Measurements from ENCODE around the gene B3GLCT.
"Not testable (repeated sequence)": the region's sequence is repeated elsewhere in the genome, so short reads cannot be mapped to it uniquely, and the experiment has no call there.

The B3GLCT gene

DNA sequence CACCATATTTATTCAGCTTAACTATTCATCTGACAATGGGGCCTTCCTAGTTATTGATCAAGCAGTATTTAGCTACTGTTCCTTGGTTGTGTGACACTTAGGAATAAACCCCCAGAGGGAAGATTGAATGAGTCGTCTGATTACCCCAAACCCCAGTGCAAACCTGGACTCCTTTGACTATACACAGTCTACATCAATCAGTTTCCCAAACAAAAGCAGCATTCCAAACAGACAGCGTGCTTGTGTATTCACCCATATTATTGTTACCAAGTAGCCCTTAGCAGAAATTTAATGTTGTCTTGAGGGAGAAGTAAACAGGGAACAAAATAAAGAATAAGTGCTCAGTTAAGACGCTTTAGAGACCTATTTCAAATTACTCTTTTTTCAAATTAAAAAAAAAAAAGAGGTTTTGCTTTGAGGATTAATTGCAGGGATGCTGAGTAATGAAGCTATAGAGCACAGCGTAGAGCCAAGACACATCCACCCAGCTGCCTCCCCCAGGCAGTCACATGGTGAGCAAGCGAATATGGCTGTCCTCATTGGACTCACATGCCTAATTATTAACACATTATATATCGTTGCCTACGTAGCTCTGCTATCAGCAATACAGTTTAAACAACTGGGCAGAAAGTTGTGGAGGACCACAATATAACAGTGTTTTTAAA is 14.7 kb upstream of the B3GLCT start:
- DNase-seq: no peak

DNA sequence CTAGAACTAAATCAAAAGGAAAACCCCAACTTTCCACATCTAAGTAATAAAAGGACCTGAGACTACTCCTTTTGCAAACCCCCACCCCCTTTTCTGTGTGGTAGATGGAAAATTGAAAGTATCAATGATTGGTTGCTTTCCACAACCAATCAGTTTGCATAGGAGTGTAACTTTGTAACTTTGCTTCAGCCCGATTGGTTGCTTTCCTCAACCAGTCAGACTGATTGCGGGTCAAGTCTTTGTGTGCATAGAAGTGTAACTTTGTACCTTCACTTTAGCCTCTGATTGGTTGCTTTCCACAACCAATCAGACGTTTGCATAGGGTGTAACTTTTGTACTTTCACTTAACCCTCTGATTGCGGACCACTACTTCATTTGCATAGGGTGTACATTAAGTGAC is 8.0 kb upstream of the B3GLCT start:
- no peak for DNase-seq

DNA sequence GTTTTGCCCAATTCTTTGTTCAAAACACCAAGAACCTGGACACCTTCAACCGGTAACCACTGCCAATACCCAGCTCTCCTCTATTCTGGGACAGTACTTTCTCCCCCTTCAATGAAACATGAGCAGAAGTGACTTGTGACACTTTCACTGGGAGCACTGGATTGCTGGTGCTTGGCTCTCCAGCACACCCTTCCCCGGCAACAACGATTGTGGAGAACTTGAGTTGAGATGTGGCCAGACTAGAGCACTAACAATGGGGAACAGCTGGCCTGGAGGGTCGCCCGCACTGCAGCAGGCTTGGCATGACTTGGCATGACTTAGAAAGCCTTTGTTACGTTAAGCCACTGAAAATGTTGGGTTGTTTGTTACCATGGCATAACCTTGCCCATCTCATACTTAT is 7.5 kb upstream of the B3GLCT start:
- DNase-seq: no peak

DNA sequence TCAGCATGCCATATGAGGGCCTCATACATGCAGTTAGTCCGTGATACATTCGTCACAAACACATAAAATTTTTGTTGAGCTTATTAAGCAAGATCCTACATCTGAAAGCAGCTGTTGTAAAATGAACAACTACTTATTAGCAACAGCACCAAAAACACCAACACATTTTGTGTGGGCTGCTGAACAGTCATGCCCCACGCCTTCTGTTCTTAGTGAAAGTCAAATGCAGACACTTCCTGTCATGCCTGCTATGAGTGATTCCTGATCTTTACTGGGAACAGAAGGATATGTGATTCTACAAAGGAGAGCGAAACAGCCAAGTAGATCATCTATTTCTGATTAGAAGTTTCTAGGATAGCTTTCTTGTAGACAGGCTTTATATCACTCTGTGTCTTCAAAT is 4.2 kb upstream of the B3GLCT start:
- DNase-seq: no peak

DNA sequence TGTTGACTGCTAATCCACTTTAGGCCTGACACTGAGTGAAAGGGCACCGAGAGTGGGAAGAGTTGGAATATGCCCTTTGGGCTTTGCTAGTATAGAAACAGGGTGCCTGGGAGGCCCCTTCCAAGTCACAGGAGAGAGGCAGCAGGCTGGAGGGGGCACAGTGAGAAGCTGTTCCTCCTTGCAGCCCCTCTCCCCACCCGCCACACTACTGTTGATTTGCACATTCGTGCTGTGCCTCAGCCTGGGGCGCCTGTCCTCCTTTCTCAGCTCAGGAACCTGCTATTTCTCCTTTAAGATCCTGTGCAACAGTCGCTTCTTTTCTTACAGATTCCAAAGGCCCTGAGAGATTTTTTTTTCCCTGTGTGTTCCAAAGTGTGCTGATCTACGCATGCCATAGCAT is 2.8 kb upstream of the B3GLCT start:
- DNase-seq: no peak

DNA sequence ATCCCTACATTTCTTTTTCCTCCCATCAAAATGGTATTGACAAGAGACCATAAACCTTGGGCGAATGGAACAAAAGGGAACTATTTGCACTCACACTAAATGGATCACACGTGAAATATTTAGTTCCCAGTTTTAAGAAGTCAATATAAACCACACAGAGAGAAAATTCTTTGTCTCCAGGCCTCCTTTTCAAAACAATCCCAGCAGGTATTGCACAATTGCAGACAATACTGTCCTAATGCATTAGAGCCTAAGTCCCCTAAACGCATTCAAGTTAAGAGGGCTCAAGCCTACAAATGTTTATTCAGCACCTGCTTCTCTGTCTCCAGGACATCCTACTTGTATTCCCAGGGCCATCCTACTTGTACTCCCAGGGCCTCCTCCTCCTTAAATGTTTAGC is 1.3 kb upstream of the B3GLCT start:
- no peak for DNase-seq

DNA sequence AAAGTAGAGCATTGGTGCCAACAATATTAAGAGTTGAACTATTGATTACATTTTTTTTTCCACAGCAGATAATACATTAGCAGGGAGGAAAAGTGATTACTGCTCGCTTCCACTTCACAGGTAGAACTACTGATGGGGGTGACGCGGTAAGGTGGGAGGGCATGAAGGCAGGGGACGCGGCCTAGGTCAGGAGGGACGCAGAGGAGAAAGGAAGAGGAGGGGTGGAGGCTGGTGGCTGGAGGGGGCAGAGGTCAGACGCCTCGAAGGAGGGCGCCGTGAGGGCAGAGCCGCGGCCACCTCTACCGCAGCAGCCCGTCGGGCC is 287 bp upstream of the B3GLCT start:
- no peak for DNase-seq

DNA sequence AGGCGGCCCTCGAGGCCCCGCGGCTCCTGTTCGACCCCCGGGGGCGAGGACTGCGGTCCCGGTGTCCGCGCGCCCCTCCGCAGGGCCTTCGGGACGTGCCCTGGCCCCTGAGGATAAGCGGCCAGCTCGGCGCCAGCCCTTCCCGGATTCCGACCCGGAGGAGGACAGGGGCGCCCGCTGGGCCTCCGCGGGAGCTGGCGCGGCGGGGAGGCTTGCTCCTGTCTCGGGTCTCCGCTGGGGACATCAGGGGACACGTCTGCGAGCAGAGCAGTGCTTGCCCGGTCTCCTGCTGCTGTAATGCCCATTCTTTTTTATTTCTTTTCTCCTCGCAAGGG is 829 bp downstream of the B3GLCT start:
- peak; percentile 24 to 25 for DNase-seq

DNA sequence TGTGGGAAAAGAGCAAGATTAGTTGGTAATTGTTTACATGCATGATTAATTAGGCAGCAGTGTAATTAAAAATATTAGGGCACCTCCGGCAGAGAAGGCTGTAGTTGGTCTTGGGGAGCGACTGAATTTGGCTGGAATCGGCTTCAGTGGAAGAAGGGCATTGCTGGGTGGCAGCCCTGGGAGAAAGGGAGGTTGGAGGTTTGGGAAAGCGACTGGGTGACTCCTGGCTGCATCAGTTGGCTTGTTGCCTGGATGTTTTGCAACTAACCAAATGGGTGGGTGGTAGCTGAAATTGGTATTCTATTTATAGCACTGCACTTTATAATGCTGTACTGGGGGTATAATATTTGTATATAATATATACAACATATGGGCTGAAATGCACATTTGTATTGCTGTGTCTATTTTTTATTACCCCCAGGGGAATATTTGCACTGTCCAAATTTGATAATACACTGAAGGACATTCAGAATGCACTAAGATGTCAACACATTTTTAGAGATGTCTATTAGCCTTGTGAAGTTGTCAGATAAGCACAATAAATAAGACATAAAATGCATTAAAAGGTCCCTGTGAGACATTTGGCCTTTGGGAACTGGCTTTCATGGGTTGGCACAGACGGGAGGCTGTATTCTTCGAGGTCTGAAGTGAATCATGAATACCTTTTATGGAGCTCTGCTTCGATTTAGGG is 1.7 kb downstream of the B3GLCT start:
- no peak for DNase-seq

DNA sequence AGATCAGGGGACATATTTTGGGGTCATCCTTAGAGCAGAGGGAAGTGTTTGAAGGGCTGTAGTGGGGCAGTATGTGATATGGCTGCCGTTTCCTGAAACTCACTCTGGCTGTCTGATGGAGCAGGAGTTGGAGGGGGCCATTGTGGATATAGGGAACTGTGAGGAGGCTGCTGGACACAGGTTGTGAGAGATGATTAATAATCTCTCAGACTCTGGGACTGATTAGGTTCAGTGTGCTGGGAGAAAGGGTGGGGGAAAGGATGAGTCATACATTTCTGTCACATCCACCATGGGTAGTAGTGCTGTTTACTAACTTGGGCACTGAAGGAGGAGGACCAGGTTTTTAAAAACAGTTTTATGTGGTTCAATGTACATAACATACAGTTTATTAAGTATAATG is 4.8 kb downstream of the B3GLCT start:
- no peak for DNase-seq

DNA sequence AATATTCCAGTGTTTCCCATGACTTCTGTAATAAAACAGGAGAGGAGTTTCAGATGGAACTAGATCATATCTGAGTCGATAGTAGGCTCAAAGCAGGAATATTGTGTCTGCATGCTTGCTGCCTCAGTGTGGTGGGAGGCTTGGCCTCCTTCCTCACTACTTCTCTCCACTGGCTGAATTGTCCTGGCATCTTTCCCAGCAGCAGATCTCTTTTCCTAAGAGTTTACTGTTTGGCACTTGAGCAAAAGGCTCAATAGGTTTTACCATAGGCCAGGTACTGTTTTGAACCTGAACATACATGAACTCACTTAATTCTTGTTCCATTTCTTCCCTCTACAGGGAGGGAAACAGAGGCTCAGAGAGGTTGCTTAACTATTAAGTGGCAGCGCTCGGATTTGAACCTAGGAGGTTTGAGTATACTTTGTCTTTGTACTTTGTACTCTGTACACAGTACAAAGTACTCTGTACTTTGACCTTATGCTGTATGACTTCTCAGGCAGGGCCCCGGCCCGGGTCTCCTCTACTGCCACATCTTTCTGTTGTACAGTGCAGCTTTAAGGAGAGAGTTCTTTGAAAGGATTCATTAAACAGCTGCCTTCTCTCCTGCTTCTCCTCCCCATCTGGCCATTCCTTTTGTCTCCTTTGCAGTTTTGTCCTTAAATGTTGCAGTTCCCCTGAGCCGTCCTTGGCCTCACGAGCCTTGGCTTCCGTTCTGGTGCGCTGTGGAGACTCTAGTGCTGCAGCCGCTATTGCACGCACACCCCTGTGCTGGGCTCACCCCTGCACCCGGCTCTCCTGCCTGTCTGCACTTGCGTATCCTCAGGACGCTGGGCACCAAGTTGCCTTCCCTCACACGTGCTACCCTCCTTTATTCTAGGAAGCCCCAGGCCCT is 8.1 kb downstream of the B3GLCT start:
- no peak for DNase-seq

DNA sequence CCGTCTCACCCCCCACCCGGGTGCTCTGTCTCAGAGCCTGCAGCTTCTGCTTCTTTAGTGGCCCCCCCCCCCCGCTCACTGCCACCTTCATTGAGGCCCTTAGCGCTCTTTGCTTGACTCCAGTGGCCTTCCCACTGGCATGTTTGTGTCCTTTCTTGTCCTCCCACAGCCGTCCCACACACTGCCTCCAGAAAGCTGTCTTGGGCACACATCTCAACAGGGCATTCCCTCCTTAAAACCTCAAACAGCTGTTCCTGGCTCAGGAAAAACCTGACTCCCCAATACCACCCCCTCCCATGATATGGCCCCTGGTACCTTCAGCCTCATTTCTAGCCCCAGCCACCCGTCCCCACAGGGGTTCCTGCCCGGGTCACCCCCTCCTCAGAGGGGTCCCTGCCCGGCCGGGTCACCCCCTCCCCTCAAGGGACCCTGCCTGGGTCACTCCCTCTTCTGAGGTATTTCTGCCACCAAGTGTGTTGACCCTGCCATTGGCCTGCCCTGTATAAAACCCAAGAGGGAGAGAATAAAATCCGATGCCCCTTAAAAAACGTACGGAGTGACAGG is 8.9 kb downstream of the B3GLCT start:
- DNase-seq: no peak

DNA sequence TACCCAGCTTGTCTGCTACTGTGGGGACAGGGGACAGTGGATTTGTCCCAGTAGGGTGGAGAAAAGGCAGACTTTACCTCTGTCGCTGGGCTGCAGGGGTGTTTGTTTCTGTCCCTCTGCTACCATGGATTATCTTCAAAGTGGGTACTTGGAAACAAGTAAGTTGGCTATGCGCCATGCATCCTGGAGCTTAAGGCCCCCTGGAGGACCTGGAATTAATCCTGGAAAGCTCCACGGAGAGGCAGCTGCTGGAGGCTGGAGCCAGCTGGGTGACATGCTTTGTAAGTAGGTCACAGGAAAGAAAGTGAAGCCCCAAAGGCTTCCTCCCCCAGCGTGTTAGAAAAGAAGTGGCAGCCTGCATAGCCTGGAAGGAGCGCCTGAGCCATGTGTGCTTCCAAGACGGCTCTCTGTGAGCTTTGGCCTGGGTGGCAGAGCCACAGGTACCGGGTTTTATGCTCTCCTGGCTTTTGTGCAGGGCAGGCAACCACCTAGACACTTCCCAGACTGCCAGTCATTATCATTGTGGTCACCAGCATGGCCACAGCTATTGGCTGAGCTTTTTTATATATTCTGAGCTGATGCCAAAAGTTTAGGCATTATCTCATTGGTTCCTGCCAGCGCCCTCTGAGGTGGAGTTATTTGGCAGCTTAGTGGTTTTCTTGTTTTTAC is 9.5 kb downstream of the B3GLCT start:
- no peak for DNase-seq

DNA sequence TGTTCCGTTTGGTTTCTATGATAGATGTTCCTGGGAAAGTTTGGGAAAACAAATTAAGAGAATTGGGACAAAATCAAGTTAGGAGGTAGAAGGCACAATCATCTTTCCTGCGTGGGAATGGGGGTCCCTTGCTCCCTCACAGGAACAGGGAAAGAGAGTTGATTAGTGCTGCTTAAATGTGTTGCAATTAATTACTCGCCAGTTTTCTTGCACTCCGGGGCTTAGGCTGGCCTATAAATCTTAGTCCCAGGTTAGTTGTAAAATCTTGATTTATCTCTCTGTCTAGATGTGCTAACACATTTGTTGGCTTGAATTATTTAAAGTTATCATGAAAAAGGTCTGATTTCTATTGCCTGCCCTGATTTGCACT is 10.1 kb downstream of the B3GLCT start:
- no peak for DNase-seq

DNA sequence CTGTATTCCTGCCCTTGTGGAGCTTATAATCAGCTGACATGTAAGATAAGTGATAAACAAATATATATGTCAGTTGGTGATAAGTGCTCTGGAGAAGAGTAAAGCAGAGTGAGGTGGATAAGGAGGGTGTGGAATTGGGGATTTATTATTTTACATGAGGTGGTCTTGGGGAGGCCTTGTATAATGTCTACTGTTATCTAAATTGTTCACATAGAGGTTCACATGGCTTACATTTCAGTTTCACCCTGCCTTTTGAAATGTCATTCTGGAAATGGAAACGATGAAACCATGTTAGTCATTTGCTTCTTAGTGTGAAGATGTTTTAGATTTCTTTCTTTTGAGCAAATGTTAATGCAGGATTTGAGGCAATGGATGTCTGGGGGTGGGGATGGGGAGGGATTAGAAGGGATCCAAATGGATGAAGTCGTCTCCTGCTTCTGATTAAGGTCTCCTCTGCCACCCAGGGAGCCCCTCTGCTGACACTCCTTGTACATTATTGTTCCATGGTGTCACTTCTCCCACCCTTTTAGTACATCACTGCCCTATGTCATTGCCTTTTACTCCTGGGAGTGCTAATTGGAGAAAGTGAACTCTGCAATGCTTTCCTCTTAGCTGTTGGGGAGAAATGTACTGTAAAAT is 14.0 kb downstream of the B3GLCT start:
- DNase-seq: no peak

DNA sequence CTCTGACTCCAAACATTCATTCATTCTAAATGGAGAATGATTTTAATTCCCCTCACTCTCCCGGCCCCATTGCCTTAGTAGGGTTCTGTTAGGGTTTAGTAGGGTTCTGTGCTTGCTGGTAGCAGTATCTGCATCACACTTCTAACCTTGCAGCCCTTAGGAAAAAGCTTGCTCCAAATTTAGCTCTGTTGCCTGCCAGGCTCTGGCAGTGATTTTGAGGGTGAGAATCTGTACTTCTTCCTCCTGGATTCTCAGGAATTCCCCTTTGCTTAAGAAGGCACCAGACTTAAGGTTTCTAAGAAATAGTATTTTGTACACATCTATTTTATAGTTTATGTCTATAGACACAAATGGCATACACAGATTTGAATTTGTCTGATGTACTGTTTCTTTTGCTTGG is 14.7 kb downstream of the B3GLCT start:
- no peak for DNase-seq

DNA sequence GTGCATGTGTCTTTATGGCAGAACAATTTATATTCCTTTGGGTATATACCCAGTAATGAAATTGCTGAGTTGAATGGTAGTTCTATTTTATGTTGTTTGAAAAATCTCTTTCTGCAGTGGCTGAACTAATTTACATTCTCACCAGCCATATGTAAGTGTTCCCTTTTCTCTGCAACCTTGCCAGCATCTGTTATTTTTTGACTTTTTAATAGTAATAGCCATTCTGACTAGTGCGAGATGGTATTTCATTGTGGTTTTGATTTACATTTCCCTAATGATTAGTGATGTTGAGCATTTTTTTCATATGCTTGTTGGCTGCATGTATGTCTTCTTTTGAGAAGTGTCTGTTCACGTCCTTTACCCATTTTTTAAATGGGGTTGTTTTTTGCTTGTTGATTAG is 17.1 kb downstream of the B3GLCT start:
- not testable (repeated sequence) for DNase-seq

DNA sequence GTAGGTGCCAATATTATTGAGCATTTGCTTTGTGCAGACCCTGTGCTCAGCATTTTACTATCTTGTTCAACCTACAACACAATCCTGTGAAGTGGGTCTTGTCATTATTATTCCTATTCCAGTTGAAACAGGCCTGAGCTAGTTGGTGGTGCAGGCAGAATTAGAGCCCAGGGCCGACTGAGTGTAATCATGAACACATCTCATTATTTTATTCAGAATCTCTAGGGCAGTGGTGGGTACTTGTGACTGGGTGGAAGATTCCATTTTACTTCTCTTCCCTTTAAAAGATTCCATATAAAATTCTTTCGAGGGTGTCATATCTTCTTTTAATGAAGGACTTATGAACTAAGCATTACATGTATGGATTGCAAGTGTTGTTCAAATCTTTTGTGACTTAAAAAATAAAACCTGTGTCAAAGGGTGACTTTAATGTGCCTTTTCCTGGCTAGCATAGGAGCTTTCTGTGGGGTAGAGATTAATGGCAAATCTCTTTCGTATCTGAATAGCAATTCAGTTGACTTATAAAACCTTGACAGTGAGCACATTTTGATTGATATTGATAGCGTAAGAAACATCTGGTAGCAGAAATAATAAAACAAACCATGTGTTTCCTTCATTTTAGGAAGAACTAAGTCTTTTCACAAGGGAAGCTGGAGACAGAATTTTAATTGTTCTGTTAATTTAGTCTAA is 20.3 kb downstream of the B3GLCT start:
- no peak for DNase-seq

DNA sequence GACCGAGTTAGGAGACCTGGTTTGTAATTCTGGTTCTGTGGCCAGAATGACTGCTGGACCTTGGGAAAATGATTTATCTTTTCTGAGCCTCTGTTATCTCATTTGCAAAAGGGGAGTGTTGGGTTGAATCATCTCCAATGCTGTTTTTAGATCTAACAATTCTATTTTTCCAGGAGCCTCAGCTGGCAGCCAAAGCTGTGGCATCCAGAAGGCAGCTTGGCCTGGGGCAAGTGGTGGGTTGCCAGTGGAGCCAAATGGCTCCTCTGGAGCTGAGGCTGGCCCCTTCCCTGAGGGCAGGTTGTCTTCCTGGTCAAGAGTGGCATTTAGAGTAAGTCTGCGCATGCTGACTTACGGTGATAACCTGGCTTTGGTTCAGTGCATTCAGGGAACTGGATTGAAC is 21.3 kb downstream of the B3GLCT start:
- DNase-seq: no peak

DNA sequence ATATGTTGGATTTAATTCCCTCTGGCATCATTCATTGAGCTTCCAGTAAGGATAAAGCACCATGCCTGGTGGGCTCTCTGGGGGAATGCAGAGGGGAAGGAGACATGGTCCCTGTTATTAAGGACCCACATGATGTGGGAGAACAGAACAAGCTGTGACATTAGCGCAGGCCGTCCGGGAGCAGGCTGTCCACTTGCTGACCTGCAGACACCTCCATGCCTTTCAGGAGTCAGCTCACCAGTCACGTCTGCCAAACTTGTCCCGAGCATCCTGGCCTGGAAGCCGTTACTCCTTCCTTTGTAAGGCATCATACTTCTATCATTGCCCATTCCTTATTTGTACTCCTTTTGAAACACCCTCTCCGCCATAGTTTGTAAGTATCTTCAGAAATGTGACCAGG is 23.4 kb downstream of the B3GLCT start:
- DNase-seq: no peak

DNA sequence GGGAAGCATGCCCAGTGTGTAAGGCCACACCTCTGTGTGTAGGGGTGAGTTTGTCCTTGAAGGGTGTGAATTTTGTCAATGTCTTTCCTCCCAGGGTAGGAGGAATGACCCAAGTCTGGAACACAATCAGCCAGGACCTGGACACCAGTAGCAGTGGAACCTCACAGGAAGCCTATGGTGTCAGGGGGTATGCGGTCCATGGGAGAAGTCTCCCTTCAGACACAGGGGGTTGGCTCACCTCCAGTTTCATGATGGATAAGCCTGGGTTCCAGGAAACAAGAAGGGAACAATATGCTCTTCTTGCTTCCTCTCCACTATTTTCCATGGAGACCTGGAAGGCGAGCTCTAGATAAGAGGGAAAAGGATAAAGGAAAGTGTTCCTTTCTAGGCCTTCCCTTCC is 23.9 kb downstream of the B3GLCT start:
- DNase-seq: no peak

DNA sequence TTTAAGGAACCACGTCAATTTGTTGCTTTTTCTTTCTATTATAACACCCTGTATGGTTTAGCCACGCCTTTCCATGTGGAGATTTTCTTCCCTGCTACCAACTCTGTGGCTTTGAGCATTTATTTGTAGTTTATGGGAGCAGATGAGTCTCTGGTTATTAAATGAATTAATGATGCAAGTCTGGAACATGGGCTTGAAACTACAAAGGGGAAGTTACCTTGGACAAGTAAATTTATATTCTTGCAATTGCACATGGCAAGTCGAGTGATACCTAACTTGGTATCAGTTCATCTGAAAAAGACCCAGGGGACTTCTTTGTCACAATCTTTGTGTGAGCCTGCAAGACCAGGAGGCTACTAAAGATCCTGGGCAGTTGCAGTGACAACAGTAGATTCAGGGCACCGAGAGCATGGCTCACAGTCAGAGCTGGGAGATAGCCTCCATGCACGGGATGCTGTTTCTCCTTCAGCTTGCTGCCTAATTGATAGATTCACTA is 24.4 kb downstream of the B3GLCT start:
- no peak for DNase-seq
